Liver (tissue), 9 donors: ENCODE data around the gene CRABP2. TPM values are rescaled to one million over a fixed set of nuclear protein-coding genes. Genes with fewer than 3 reads are reported as not detected.

ENCODE experiments used
- DNase-seq: peaks from one replicate; pipeline ENCODE4 v3.0.0-alpha.2; 2017; ENCODE audit warnings: low spot score
- H3K27ac ChIP-seq, 2 donors: one replicate each; pipeline ENCODE4 v1.7.0; 2013; ENCODE audit warnings: inconsistent platforms in 2 of 2, low read length in 2 of 2, control low read depth in 1 of 2, low read depth in 1 of 2, mild to moderate bottlenecking in 1 of 2
- H3K27me3 ChIP-seq, 4 donors: one replicate each; pipeline versions ENCODE4 v1.6.1 to v1.7.0; 2013; ENCODE audit warnings: low read length in 3 of 4, inconsistent platforms in 1 of 4, mild to moderate bottlenecking in 1 of 4, moderate library complexity in 1 of 4; ENCODE audit not compliant: control insufficient read depth in 4 of 4, insufficient read depth in 4 of 4
- H3K36me3 ChIP-seq, 4 donors: one replicate each; pipeline versions ENCODE4 v1.6.1 to v1.7.0; 2013; ENCODE audit warnings: low read length in 3 of 4, mild to moderate bottlenecking in 3 of 4, low read depth in 1 of 4, moderate library complexity in 1 of 4; ENCODE audit not compliant: control insufficient read depth in 4 of 4, insufficient read depth in 3 of 4
- H3K4me1 ChIP-seq, 4 donors: one replicate each; pipeline versions ENCODE4 v1.6.1 to v1.7.0; 2013; ENCODE audit warnings: low read length in 3 of 4, mild to moderate bottlenecking in 3 of 4, moderate library complexity in 1 of 4; ENCODE audit not compliant: control insufficient read depth in 4 of 4, insufficient read depth in 4 of 4
- H3K4me3 ChIP-seq, 3 donors: one replicate each; pipeline versions ENCODE4 v1.6.1 to v1.7.0; 2013; ENCODE audit warnings: low read length in 3 of 3, control low read depth in 1 of 3, low read depth in 1 of 3, mild to moderate bottlenecking in 1 of 3
- H3K9ac ChIP-seq, 2 donors: one replicate each; pipeline ENCODE4 v1.7.0; 2013; ENCODE audit warnings: low read length in 2 of 2, mild to moderate bottlenecking in 2 of 2, moderate library complexity in 2 of 2, control low read depth in 1 of 2, low read depth in 1 of 2
- H3K9me3 ChIP-seq, 4 donors: one replicate each; pipeline versions ENCODE4 v1.6.1 to v1.7.0; 2013; ENCODE audit warnings: low read length in 3 of 4; ENCODE audit not compliant: control insufficient read depth in 4 of 4
- CTCF ChIP-seq: fragments of 150-350 bp; IDR thresholded peaks from 2 replicates; pipeline ENCODE4 v1.5.1; 2017; ENCODE audit warnings: improper control_type of control experiment, low read depth, low read length; ENCODE audit not compliant: missing input control
- EGR1 ChIP-seq, 2 donors: IDR thresholded peaks; 2 replicates each; pipeline ENCODE4 v1.6.1; 2016 to 2018; ENCODE audit warnings: antibody characterized with exemption in 2 of 2, low read depth in 2 of 2
- FOXA1 ChIP-seq: IDR thresholded peaks from 2 replicates; pipeline ENCODE4 v1.6.1; 2016; ENCODE audit warnings: antibody characterized with exemption
- FOXA2 ChIP-seq: IDR thresholded peaks from 2 replicates; pipeline ENCODE4 v1.6.1; 2016; ENCODE audit warnings: antibody characterized with exemption
- GABPA ChIP-seq, 2 donors: IDR thresholded peaks in 1 of 2; conservative IDR thresholded peaks in 1 of 2; 2 replicates each; pipeline ENCODE4 v1.6.1; 2016; ENCODE audit warnings: antibody characterized with exemption in 2 of 2, mild to moderate bottlenecking in 1 of 2, moderate library complexity in 1 of 2
- HNF4A ChIP-seq, 2 donors: conservative IDR thresholded peaks; 2 replicates each; pipeline ENCODE4 v1.6.1; 2016; ENCODE audit warnings: antibody characterized with exemption in 2 of 2, mild to moderate bottlenecking in 2 of 2
- HNF4G ChIP-seq: IDR thresholded peaks from 2 replicates; pipeline ENCODE4 v1.6.1; 2016; ENCODE audit warnings: antibody characterized with exemption
- JUND ChIP-seq, 2 donors: IDR thresholded peaks; 2 replicates each; pipeline ENCODE4 v1.6.1; 2016; ENCODE audit warnings: antibody characterized with exemption in 2 of 2
- MAX ChIP-seq: IDR thresholded peaks from 2 replicates; pipeline ENCODE4 v1.6.1; 2016; ENCODE audit warnings: antibody characterized with exemption
- NR2F2 ChIP-seq: IDR thresholded peaks from 2 replicates; pipeline ENCODE4 v1.6.1; 2016; ENCODE audit warnings: antibody characterized with exemption
- RAD21 ChIP-seq, 2 donors: IDR thresholded peaks; 2 replicates each; pipeline ENCODE4 v1.6.1; 2016; ENCODE audit warnings: antibody characterized with exemption in 2 of 2, mild to moderate bottlenecking in 2 of 2
- REST ChIP-seq: IDR thresholded peaks from 2 replicates; pipeline ENCODE4 v1.6.1; 2016; ENCODE audit warnings: antibody characterized with exemption, mild to moderate bottlenecking
- RXRA ChIP-seq, 2 donors: IDR thresholded peaks; 2 replicates each; pipeline ENCODE4 v1.6.1; 2017 to 2018; ENCODE audit warnings: antibody characterized with exemption in 2 of 2, mild to moderate bottlenecking in 1 of 2
- SP1 ChIP-seq: IDR thresholded peaks from 2 replicates; pipeline ENCODE4 v1.6.1; 2018; ENCODE audit warnings: antibody characterized with exemption, mild to moderate bottlenecking
- TAF1 ChIP-seq: conservative IDR thresholded peaks from 2 replicates; pipeline ENCODE4 v1.6.1; 2016; ENCODE audit warnings: antibody characterized with exemption, mild to moderate bottlenecking
- YY1 ChIP-seq: IDR thresholded peaks from 2 replicates; pipeline ENCODE4 v1.6.1; 2016; ENCODE audit warnings: antibody characterized with exemption, mild to moderate bottlenecking
- WGBS: extraction: QIAGEN DNeasy Blood & Tissue Kit; methylation state at CpG from one replicate; pipeline ENCODE4 v1.1.7; 2013; 5-methylcytosine and 5-hydroxymethylcytosine counted together
- polyA plus RNA-seq, 2 donors: library from polyadenylated mRNA; stranded (reverse) in 1 of 2; unstranded in 1 of 2; fragments of 200-250 nt in 1 of 2; fragments of >200 nt in 1 of 2; fragmentation: Nextera tagmentation in 1 of 2; extraction: Ambion mirVana in 1 of 2; gene quantifications; one replicate each; pipeline versions ENCODE4 v1.2.1 to v1.2.3, GENCODE V29; 2013 to 2015
- total RNA-seq, 2 donors: library from RNA; depleted of rRNA; stranded (reverse); fragments of >200 nt; gene quantifications; one replicate each; pipeline ENCODE4 v1.2.3, GENCODE V29; 2014
- TF ChIP-seq, protein P1 (sequence below): IDR thresholded peaks from 2 replicates; pipeline ENCODE4 v1.6.1; 2016; ENCODE audit warnings: antibody characterized with exemption
- TF ChIP-seq, protein P2 (sequence below): IDR thresholded peaks from 2 replicates; pipeline ENCODE4 v1.6.1; 2016; ENCODE audit warnings: antibody characterized with exemption
- donor health status: healthy.
- donor health status: healthy.
- donor health status: healthy.
- donor health status: healthy.
- donor health status: healthy.

Gene CRABP2
- total and polyA plus RNA-seq, 4 donors, result 0.14 to 0.22 TPM; not detected in 2

- peaks cover 6 to 37% (median 36%) of the 10 kb centered on the region in 4 donors for H3K4me1 ChIP-seq
- DNase-seq, result peak; percentile 89
- TF ChIP-seq EGR1 (IDR thresholded peaks at IDR 0.05; ENCODE audit: low read depth in 2 of 2), result no peak
- TF ChIP-seq HNF4G, result peak; percentile 16
- peak; percentile 37 to 72 for TF ChIP-seq RXRA (IDR thresholded peaks at IDR 0.05)
- TF ChIP-seq SP1, result peak; percentile 65
- peak; percentile 94 to 97 for TF ChIP-seq RAD21 (IDR thresholded peaks at IDR 0.05)
- TF ChIP-seq JUND (IDR thresholded peaks at IDR 0.05), result no peak
- TF ChIP-seq HNF4A (conservative IDR thresholded peaks at IDR 0.05), result peak; percentile 70 to 85
- TF ChIP-seq TAF1, result no peak
- TF ChIP-seq, protein P1, sequence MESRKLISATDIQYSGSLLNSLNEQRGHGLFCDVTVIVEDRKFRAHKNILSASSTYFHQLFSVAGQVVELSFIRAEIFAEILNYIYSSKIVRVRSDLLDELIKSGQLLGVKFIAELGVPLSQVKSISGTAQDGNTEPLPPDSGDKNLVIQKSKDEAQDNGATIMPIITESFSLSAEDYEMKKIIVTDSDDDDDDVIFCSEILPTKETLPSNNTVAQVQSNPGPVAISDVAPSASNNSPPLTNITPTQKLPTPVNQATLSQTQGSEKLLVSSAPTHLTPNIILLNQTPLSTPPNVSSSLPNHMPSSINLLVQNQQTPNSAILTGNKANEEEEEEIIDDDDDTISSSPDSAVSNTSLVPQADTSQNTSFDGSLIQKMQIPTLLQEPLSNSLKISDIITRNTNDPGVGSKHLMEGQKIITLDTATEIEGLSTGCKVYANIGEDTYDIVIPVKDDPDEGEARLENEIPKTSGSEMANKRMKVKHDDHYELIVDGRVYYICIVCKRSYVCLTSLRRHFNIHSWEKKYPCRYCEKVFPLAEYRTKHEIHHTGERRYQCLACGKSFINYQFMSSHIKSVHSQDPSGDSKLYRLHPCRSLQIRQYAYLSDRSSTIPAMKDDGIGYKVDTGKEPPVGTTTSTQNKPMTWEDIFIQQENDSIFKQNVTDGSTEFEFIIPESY, result no peak
- TF ChIP-seq FOXA1, result no peak
- TF ChIP-seq MAX, result peak; percentile 59
- TF ChIP-seq YY1, result peak; percentile 33
- no peak for TF ChIP-seq REST
- TF ChIP-seq NR2F2, result peak; percentile 36
- peak; percentile 97 for TF ChIP-seq CTCF
- TF ChIP-seq FOXA2, result no peak
- TF ChIP-seq GABPA (IDR thresholded peaks at IDR 0.05 in 1 of 2, conservative IDR thresholded peaks at IDR 0.05 in 1 of 2), result peak; percentile 32 to 81
- TF ChIP-seq, protein P2, sequence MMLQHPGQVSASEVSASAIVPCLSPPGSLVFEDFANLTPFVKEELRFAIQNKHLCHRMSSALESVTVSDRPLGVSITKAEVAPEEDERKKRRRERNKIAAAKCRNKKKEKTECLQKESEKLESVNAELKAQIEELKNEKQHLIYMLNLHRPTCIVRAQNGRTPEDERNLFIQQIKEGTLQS, result no peak
- H3K27ac ChIP-seq, result no peak overlapping the region
- no peaks in the 10 kb centered on the region for H3K9me3 ChIP-seq
- peaks cover 5 to 32% (median 24%) of the 10 kb centered on the region in 4 donors for H3K36me3 ChIP-seq
- H3K4me3 ChIP-seq, result peak overlapping the region; percentile 3 to 38 (median 18)
- H3K9ac ChIP-seq, result peak overlapping the region; percentile 1 to 25
- no peaks in the 10 kb centered on the region for H3K27me3 ChIP-seq
- 15% methylated on average over 18 of the region's 18 CpGs for WGBS
These were observed 20.4 kb upstream of the CRABP2 start for GRCh38 chr1:156725683-156726280.
